Thyroid gland (tissue), 4 donors: ENCODE data around the gene TET1.

Source experiments
- CTCF ChIP-seq, 6 experiments: fragments of 200-600 bp in 3 of 6; fragments of 450-650 bp in 3 of 6; sonication (generic) in 3 of 6; IDR thresholded peaks; one replicate each; pipeline ENCODE4 v1.5.1; 2016 to 2019; ENCODE audit warnings: antibody characterized with exemption in 6 of 6, mild to moderate bottlenecking in 2 of 6, inconsistent platforms in 1 of 6, moderate library complexity in 1 of 6
- POLR2A ChIP-seq, 2 donors: fragments of 450-650 bp; IDR thresholded peaks; one replicate each; pipeline ENCODE4 v1.6.1; 2017; ENCODE audit warnings: antibody characterized with exemption in 2 of 2, mild to moderate bottlenecking in 2 of 2, moderate library complexity in 1 of 2

- TF ChIP-seq CTCF (IDR thresholded peaks at IDR 0.05) (no peak), POLR2A (IDR thresholded peaks at IDR 0.05) (no peak)
Measured at GRCh38 chr10:68734349-68734748, 174.2 kb downstream of the TET1 start.
